Esophagus squamous epithelium (tissue), 5 donors: ENCODE data around the gene DDIT4L. TPM values are rescaled to one million over a fixed set of nuclear protein-coding genes. Genes with fewer than 3 reads are reported as not detected.
"Not testable (repeated sequence)": the region's sequence is repeated elsewhere in the genome, so short reads cannot be mapped to it uniquely, and the experiment has no call there.

ENCODE experiments used
- DNase-seq: peaks from one replicate; lab custom pipeline; 2025; lab: John Stamatoyannopoulos, UW
- H3K27ac ChIP-seq, 4 donors: fragments of 200-600 bp; sonication (generic); one replicate each; pipeline ENCODE4 v1.5.1; 2016 to 2019; ENCODE audit warnings: mild to moderate bottlenecking in 1 of 4
- H3K27me3 ChIP-seq, 4 donors: fragments of 200-600 bp; sonication (generic); 1 replicate in 3 of 4; 2 replicates in 1 of 4; pipeline versions ENCODE4 v1.5.1 to v1.6.0; 2017 to 2021; ENCODE audit warnings: antibody characterized with exemption in 1 of 4
- H3K36me3 ChIP-seq, 3 donors: fragments of 200-600 bp; sonication (generic); one replicate each; pipeline ENCODE4 v1.5.1; 2016 to 2019
- H3K4me1 ChIP-seq, 3 donors: fragments of 200-600 bp; sonication (generic); one replicate each; pipeline ENCODE4 v1.5.1; 2017 to 2019
- H3K4me3 ChIP-seq, 4 donors: fragments of 200-600 bp; sonication (generic); 1 replicate in 3 of 4; 2 replicates in 1 of 4; pipeline ENCODE4 v1.5.1; 2016 to 2019; ENCODE audit warnings: mild to moderate bottlenecking in 2 of 4, moderate library complexity in 1 of 4
- H3K9me3 ChIP-seq, 3 donors: fragments of 200-600 bp; sonication (generic); one replicate each; pipeline ENCODE4 v1.5.1; 2016 to 2019
- POLR2A ChIP-seq, 4 donors: fragments of 450-650 bp; IDR thresholded peaks; one replicate each; pipeline ENCODE4 v1.6.1; 2017; ENCODE audit warnings: antibody characterized with exemption in 4 of 4, mild to moderate bottlenecking in 4 of 4, moderate library complexity in 3 of 4
- WGBS, 2 donors: methylation state at CpG; one replicate each; pipeline ENCODE4 v1.1.5; 2018; 5-methylcytosine and 5-hydroxymethylcytosine counted together
- intact Hi-C: fragments of 100-400 bp; cut with DNase I; formaldehyde crosslinking; loops from one replicate; pipeline ENCODE4 v1.15.0; 2022
- total RNA-seq, 4 donors: library from RNA; depleted of rRNA; stranded (reverse); fragments of >200 nt; gene quantifications; one replicate each; pipeline ENCODE4 v1.1.0, GENCODE V29; 2016
- TF ChIP-seq, protein P1 (sequence below), 6 experiments: fragments of 450-650 bp in 4 of 6; fragments of 200-600 bp in 2 of 6; sonication (generic) in 2 of 6; IDR thresholded peaks; one replicate each; pipeline ENCODE4 v1.5.1; 2016 to 2019; ENCODE audit warnings: antibody characterized with exemption in 6 of 6, mild to moderate bottlenecking in 4 of 6, moderate library complexity in 4 of 6
- donor health status: DM: yes; HTN: yes; CAD: no.

The DDIT4L gene
- total RNA-seq, 4 donors from 2014 or later, result 0.11 to 1.7 (median 0.30) TPM

DNA sequence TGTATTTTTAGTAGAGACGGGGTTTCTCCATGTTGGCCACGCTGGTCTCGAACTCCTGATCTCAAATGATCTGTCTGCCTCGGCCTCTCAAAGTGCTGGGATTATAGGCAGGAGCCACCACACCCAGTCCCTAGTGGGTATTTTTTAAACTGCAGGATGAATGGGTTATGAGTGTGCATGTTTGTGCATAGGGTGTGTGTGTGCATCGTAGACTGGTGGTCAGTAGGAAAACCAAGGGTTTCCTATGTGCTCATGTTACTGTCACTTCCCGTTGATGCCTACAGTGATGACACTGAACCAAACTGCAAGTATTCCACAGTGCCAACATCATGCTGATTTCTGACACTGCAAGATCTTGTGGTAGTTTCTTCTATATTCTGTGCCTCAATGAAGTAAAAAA, 41.1 kb downstream of the DDIT4L start:
- TF ChIP-seq, protein P1, sequence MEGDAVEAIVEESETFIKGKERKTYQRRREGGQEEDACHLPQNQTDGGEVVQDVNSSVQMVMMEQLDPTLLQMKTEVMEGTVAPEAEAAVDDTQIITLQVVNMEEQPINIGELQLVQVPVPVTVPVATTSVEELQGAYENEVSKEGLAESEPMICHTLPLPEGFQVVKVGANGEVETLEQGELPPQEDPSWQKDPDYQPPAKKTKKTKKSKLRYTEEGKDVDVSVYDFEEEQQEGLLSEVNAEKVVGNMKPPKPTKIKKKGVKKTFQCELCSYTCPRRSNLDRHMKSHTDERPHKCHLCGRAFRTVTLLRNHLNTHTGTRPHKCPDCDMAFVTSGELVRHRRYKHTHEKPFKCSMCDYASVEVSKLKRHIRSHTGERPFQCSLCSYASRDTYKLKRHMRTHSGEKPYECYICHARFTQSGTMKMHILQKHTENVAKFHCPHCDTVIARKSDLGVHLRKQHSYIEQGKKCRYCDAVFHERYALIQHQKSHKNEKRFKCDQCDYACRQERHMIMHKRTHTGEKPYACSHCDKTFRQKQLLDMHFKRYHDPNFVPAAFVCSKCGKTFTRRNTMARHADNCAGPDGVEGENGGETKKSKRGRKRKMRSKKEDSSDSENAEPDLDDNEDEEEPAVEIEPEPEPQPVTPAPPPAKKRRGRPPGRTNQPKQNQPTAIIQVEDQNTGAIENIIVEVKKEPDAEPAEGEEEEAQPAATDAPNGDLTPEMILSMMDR (IDR thresholded peaks at IDR 0.05), result no peak
- intact Hi-C loops, result no loop called here
- no peak overlapping the region for H3K4me3 ChIP-seq
- H3K27me3 ChIP-seq, result no peaks in the 10 kb centered on the region
- no peaks in the 10 kb centered on the region for H3K36me3 ChIP-seq
- 85 to 95% methylated on average over 6 of the region's 6 CpGs for WGBS, 2 donors
- DNase-seq, result no peak
- no peak overlapping the region for H3K27ac ChIP-seq
- no peaks in the 10 kb centered on the region for H3K9me3 ChIP-seq
- peaks cover 0 to 6% (median 0%) of the 10 kb centered on the region in 3 donors for H3K4me1 ChIP-seq

GRCh38 chr4:100147684-100148083, 42.6 kb downstream of the DDIT4L start:
- intact Hi-C loops, result no loop called here
- Histone ChIP-seq H3K9me3 (no peaks in the 10 kb centered on the region), H3K27me3 (no peaks in the 10 kb centered on the region), H3K27ac (no peak overlapping the region), H3K4me3 (no peak overlapping the region), H3K36me3 (no peaks in the 10 kb centered on the region), H3K4me1 (peaks cover 0 to 6% (median 0%) of the 10 kb centered on the region in 3 donors)
- TF ChIP-seq, protein P1 (IDR thresholded peaks at IDR 0.05), result no peak
- TF ChIP-seq POLR2A (IDR thresholded peaks at IDR 0.05), result no peak
- WGBS, 2 donors, result 10 to 38% methylated on average over 1 of the region's 1 CpG
- no peak for DNase-seq

GRCh38 chr4:100147198-100147597, 43.1 kb downstream of the DDIT4L start:
- WGBS, 2 donors, result 43 to 57% methylated on average over 1 of the region's 1 CpG
- Histone ChIP-seq H3K27ac (no peak overlapping the region), H3K9me3 (no peaks in the 10 kb centered on the region), H3K4me1 (peaks cover 0 to 6% (median 0%) of the 10 kb centered on the region in 3 donors), H3K27me3 (no peaks in the 10 kb centered on the region), H3K36me3 (no peaks in the 10 kb centered on the region), H3K4me3 (no peak overlapping the region)
- intact Hi-C loops, result no loop called here
- TF ChIP-seq POLR2A (IDR thresholded peaks at IDR 0.05), result no peak
- TF ChIP-seq, protein P1 (IDR thresholded peaks at IDR 0.05), result no peak
- no peak for DNase-seq

DNA sequence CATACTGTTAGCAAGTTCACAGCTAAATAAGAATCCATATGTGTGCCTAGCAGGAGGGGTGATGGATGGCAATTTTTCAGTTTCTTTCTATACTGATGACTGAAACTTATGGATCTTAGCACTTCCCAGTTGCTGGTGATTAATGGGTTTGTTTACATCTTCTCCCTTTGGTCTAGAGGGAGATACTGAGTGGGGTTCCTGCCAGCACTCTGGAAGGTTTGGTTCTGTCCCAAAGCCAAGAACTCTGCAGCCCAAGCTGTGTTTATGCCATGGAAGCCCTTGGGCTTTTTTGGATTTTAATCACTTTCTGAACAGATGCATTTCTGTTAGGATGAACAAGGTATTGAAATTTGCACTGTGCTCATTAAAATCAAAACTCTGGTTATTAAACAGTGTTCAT, 43.5 kb downstream of the DDIT4L start:
- no peak for DNase-seq

DNA sequence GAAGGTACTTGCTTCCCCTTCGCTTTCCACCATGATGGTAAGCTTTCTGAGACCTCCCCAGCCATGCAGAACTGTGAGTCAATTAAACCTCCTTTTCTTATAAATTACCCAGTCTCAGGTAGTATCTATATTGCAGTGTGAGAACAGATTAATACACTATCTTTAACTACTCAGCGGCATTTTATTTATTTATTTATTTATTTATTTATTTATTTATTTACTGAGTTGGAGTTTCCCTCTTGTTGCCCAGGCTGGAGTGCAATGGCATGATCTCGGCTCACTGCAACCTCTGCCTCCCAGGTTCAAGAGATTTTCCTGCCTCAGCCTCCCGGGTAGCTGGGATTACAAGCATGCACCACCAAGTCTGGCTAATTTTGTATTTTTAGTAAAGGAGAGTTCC, 52.9 kb downstream of the DDIT4L start:
- H3K36me3 ChIP-seq, H3K27ac ChIP-seq, H3K4me1 ChIP-seq, intact Hi-C loops, DNase-seq, H3K27me3 ChIP-seq, H3K4me3 ChIP-seq, H3K9me3 ChIP-seq: not testable (repeated sequence)
- whole genome bisulfite sequencing, 2 donors, result 92 to 97% methylated on average over 4 of the region's 4 CpGs

More for the DNA sequence above, 43.5 kb downstream of the DDIT4L start:
- Histone ChIP-seq H3K4me3 (no peak overlapping the region), H3K4me1 (peaks cover 0 to 6% (median 0%) of the 10 kb centered on the region in 3 donors), H3K27ac (no peak overlapping the region), H3K27me3 (no peaks in the 10 kb centered on the region), H3K36me3 (no peaks in the 10 kb centered on the region), H3K9me3 (no peaks in the 10 kb centered on the region)
- no peak for TF ChIP-seq POLR2A (IDR thresholded peaks at IDR 0.05)
- TF ChIP-seq, protein P1 (IDR thresholded peaks at IDR 0.05), result no peak
- intact Hi-C loops, result no loop called here

Other genes with a start within 250 kb of the DDIT4L start
- 10 to 100 TPM; 19.6 to 41.5 (median 27.3) TPM for gene DNAJB14, start 243.8 kb downstream of the DDIT4L start, total RNA-seq
- gene H2AZ1, start 240.2 kb downstream of the DDIT4L start, total RNA-seq, result 100 to 1,000 TPM; 109 to 419 (median 322) TPM